Measurements from ENCODE around the gene THY1.
"Not testable (repeated sequence)": the region's sequence is repeated elsewhere in the genome, so short reads cannot be mapped to it uniquely, and the experiment has no call there.

THY1 gene

DNA sequence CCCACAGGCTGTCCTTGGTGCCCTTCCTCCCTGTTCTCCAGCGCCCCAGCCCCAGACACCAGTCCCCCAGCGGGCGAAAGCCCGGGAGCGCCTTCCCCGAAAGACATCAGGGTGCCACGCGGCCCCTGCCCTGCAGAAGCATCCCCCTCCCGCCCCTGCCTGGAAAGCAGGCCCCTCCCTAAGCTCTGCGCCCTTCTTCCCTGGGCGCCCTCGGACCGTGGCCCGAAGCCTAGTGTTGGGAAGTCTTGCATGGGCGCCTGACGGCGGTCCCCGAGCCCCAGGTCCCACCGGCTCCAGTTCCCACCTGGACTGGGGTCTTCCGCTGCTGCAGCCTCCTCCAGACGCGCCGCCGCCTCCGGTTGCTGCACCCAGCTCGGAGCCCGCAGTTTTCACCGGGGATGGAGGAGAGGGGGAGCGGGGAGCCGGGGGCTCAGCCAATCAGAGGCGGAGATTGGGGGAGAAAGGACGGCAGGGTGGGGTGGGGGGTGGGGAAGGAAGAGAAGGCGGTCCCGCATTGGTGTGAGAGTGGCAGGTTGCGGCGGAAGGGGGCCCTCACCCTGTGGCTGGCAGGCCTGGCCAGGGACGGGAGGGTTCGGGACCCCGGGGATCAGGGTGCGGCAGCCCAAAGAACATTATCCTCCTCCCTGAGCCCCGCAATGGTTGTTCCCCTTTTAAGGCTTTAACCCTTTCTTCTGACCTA, at the start of gene THY1:
Gene THY1 (minus strand): TSS at position 364 of the 700 bp plus-strand sequence. CDS start 2,267 bp downstream, outside the sequence.
- DNase-seq = no peak

DNA sequence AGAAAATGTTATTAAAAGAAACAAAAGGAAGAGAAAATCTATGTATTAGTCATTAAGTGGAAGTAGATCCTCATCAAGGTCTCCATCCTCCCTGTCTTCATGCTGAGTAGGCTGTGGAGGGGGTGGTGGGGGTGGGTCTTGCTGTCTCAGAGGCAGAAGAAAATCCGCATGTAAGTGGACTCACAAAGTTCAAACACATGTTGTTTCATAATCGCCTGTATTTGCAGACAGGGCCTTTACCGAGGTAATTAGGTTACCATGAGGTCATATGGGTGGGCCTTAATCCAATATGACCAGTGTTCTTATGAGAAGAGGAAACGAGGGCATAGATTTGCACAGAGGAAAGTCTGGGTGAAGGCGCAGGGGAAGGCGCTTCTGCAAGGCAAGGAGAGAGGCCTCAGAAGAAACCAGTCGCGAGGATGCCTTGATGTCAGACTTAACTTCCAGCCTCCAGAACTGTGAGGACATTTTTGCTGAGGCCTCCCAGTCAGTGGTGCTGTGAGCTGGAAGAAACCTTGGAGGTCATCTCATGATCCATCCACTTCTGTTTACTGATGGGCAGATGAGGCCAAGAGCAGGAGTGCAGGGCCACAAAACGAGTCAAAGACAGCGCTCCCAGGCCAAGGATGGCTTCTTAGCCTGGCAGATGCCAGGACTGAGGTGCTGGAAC, 49.3 kb upstream of the THY1 start:
- DNase-seq = no peak

DNA sequence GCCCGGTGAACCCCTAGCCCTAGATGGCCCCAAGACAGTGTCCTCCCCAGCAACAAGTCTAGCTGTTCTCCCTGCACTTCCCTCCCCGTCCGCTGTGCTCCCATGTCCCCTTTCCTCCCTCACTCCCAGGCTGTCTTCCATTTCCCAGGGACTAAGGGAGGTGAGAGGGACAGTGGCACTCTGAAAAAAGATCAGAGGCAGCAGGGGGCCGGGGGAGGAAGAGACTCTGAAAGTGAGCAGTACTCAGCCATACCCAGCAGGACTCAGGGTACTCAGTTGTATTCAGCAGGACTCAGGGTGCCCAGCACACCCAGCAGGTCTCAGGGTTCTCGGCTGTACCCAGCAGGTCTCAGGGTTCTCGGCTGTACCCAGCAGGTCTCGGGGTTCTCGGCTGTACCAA, 48.4 kb upstream of the THY1 start:
- DNase-seq = no peak

DNA sequence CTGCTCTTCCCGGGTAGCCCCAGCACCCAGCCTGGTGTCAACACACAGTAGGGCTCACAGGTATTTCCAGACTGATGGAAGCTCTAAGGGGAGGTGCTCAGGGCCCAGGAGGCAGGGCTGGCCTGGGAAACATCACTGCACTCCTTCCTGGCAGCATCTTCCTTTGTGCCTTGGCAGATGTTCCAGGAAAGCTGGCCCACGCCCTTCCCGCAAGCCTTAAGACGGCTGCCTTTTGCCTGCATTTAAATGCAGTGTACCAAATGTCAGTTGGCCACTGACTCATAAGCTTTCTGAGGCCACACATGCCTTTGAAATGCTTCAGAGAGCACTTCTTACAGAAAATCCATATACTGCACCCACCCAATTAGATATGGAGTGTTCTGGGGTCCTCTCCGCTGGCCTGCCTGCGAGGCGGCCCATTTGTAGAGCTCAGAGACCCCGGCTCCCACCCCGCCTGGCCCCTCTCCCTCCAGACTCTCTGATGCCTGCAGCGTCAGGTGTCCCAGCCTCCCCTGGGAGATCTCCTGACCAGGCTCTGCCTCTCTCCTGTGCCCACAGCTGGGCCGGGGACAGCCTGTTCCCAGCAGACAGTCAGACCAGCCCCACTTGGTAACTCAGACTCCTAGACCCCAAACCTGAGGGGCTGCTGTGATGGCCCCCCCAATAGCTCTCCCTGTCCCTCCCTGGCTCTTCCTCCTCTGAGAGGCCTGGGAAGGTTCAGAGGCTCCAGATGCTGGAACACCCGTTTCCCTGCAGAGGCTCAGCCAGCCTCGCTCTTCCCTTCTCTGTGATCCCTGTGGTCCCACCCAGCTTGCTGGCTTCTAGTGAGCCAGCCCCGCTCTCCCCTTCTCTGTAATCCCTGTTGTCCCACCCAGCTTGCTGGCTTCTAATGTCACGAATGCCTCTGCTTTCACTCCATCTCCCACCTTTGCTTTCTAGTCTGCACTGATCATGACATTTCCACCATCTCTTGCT, 47.6 kb upstream of the THY1 start:
- no peak for DNase-seq

DNA sequence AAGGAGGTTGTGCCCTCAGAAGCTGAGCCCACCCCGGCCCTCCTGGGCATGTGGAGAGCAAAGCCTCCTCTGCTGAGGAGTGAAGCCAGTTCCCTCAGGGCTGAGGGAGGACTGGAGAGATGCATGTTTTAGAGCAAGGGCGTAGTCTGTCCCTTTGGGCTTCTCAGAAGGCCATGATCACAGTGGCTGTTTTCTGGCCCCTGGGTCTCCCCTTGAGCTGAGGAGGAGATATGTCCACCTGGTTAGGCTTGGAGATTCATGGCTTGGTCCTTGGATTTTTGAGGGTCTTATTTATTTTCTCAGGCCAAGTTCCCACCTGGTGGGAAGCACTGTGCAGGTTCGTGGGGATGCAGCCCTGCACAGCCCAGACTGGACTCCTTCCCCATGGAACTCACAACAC, 46.5 kb upstream of the THY1 start:
- no peak for DNase-seq

DNA sequence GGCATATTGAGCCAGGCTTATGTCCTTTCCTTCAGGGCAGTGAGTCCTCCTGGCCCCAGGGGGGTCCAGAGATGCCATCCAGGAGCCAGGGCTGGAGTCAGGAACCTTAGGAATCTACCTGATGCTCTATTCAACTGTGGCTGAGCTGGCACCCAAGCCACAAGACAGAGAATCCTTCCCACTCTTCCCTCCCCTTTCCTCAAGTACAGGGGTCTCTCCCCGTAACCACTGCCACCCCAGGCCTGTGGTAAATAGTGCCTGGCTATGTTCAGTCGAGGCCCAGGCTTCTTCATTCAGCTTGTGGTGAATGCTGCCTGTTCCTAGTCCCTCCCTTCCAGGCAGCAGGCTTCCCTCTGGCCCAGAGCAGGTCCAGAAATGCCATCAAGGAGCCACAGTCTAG, 45.5 kb upstream of the THY1 start:
- no peak for DNase-seq

DNA sequence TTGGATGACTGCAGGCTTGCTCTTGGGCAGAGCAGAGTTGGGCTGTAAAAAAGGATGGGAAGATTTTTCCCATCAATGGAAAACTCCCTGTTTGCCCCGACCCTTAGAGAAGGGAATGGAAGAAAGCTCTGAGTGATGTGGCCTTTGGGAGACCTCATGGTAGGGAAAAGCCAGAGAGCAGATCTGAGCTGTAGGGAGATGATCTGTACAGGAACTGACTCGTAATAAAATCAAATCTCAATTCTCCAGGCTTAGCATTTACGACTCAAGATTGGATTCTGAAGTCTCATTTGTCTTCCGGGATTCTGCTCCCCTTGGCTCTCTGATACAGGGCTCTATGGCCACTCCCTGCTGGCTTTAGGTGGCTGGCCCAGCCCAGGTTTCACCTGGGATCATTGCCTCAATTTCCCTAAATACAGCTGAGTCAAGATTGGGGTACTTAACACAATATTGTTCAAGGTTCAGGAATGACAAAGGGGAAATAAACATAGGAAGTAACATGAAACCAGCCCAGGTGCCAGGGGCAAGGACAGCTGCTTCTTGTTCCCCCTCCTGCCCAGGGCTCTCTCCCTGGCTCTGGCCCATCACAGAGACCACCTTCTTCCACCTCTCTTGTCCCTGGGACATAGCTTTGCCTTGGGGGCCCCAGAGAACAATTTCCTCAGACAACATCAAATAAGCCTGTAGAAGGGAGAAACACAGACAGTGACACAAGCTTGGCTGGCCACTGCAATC, 38.4 kb upstream of the THY1 start:
- DNase-seq = no peak

DNA sequence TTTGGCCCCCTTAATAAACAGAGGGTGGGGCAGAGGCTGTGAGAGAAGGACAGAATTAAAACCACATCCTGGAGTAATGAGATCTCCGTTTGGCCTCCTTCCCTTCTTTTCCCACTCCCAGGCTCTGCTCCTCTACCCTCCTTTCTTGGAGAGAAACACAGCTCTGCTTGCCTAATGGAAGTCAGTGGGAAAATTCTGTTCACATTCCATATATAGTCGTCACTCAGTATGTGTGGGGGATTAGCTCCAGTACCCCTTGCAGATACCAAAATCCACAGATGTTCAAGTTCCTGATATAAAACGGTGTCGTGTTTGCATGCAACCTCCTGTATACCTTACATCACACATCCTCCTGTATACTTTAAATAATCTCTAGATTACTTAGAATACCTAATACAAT, 37.6 kb upstream of the THY1 start:
- DNase-seq = no peak

DNA sequence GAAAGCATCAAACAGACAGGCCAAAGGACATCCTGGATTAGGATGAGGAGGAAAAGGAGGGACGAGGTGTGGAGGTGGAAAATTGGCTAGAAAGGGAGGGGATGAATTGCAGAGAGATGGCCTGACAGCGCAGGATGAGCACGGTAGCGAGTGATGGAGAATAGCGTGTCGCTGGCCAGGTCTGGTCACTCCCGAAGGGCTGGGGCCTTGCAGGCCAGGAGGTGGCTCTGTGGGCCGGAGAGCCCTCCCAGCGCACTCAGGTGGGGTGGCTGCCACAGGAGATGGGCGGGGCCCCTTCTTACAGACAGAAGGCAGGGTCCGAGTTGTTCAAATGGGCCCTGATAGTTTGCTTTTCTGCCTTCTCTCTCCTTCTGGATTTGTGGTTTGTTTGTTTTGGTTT, 37.1 kb upstream of the THY1 start:
- no peak for DNase-seq

DNA sequence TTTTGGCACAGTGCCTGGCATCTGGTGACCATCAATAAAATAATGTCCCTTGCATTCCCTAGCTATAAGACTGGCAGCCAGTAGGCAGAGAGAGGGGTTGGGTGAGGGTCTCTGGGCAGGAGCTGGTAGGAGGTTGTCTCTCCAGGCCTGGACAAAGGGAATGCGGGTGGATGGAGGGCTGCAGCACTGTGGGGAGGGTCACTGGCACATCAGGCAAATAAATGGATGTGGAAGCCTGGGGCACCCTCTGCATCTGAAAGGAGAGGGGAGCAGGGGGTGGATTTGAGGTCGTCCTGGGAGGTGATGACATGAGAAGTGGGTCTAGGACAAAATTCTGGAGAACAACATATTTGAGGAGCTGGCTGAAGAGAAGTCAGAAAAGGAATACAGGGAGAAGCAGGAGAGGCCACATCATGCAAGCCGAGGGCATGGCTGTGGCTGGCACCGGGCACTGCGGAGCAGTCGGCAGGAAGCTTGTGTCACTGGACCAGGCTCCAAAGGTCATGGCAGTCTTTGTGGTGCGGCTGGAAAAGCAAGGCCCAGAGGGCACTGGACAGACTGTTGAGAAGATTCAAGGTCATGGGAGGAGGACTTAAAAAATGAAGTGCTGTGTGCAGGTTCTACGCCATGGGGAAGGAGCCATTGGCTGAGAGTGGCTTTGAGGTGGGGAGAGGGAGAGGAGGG, 36.5 kb upstream of the THY1 start:
- no peak for DNase-seq

DNA sequence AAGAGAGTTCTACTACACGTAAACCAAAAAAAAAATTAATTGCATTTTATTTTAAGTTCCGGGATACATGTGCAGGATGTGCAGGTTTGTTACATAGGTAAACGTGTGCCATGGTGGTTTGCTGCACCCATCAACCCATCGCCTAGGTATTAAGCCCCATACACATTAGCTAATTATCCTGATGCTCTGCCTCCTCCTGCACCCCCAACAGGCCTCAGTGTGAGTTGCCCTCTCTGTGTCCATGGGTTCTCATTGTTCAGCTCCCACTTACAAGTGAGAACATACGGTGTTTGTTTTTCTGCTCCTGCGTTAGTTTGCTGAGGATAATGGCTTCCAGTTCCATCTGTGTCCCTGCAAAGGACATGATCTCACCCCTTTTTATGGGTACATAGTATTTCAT, 32.7 kb upstream of the THY1 start:
- not testable (repeated sequence) for DNase-seq

DNA sequence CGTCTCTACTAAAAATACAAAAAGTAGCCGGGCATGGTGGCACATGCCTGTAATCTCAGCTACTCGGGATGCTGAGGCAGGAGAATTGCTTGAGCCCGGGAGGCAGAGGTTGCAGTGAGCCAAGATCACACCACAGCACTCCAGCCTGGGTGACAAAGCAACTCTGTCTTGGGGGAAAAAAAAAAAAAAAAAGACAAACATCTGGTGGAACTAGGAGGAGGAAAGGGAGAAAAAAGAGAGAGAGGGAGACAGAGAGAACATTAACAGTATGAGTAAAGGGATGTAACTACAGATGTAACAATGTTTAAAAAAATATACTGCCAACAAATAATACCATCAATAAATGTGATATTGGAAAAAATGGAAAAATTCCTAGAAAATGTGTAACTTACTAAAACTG, 32.3 kb upstream of the THY1 start:
- DNase-seq = not testable (repeated sequence)

DNA sequence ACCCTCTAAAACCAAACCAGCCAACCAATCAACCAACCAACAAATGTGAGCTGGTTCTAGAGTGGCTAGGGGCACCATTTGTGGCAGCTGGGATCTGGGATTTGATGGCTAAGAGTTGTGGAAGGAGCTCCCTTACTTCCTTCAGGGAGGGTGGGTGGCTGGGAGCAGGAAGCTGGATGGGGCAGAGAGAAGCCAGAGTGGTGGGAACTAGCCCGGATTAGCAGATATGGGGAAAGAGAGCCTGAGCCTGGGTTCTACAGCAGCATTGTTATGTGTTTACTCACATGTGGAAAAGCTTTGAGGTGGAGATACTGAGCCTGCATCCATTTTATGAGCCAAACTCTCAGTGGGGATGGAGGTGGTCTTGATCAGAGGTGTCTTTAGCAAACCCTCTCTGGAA, 30.9 kb upstream of the THY1 start:
- no peak for DNase-seq

DNA sequence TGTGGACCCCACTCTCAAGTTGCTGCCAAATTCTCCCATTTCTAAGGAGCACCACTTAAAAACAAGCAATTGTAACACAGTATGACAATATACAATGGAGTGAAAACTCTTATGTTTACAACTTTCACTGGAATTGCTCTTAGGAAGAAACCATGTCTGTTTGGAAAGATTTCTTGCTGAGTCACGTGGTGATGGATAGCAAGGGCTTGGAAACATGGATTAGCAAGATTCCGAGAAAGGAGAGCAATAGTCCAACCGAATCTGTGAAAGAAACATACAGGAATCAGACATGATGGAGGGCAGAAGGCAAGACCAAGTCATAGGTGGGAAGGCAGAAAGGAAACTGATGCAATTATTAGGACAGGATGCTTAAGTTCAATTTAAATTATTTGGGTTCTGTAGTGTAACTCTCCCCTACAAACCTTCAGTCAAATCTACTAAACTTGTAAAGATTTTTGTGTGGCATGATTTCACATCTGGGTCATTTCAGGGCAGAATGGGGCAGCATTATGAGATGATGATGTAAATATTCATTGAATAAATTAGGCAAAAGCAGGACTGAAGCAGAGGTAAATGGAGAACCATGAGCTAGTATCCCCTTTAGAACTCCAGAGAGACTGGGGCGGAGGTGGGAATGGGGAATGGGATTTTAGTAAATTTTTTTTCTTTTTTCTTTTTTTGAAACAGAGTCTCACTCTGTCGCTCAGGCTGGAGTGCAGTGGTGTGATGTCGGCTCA, 27.8 kb upstream of the THY1 start:
- no peak for DNase-seq

DNA sequence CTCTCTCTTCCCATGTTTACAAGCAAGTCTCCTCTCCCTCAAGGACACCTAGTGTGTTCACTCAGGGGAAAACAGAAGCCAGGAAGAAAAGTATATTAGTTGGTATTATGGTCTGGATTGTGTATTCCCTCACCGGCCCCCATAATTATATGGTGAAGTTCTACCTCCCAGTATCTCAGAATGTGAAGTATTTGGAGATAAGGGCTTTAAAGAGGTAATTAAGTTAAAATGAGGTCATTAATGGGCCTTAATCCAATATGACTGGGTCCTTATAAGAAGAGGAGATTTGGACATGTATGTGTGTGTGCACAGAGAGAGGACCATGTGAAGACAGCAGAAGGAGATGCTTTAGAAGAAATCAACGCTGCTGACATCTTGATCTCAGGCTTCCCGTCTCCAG, 26.5 kb upstream of the THY1 start:
- no peak for DNase-seq

DNA sequence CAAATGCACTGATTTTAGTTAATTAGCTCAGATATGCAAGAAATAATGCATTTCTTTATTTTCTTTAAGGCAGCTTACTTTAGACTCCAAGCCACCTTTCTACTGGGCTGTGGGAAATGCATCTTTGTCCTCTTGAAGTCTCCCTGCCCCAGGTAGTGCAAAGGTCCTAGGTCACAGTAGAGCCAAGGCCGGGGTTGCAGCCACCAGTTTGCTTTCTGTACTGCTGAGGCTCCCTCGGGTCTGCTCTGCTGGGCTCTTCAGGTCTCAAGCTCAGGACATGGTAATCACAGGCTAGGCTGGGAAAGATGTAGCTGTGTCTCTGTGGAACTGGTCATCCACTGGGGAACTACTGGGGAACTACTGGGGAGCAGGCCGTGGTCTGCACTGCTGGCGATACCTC, 25.4 kb upstream of the THY1 start:
- DNase-seq = no peak

DNA sequence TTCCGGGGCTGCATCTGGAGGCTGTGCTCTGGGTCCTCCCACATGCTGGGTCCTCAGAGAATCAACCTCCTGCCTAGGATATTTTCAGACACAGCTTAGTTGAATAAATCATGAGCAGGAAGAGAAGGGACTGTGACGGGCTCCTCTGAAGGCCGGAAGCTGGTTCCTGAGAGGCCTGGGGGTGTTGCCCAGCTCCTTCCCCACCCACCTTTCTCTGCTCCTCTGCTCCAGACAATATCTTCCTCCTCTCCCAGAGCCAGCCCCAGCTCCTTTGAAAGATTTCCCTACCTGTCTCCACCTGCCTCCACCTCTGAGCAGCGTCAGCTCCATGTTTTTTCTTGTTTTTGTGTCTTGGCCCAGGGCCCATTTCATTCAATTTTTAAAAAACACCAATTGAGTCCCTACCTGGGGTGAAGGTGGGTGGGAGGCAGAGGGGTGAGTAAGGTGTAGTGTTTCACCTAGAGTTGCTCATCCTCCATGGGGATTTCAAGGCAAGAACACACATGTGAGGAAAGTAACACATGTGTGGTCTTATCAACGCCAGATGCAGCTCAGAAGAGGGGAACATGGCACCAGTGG, 24.8 kb upstream of the THY1 start:
- DNase-seq = no peak

DNA sequence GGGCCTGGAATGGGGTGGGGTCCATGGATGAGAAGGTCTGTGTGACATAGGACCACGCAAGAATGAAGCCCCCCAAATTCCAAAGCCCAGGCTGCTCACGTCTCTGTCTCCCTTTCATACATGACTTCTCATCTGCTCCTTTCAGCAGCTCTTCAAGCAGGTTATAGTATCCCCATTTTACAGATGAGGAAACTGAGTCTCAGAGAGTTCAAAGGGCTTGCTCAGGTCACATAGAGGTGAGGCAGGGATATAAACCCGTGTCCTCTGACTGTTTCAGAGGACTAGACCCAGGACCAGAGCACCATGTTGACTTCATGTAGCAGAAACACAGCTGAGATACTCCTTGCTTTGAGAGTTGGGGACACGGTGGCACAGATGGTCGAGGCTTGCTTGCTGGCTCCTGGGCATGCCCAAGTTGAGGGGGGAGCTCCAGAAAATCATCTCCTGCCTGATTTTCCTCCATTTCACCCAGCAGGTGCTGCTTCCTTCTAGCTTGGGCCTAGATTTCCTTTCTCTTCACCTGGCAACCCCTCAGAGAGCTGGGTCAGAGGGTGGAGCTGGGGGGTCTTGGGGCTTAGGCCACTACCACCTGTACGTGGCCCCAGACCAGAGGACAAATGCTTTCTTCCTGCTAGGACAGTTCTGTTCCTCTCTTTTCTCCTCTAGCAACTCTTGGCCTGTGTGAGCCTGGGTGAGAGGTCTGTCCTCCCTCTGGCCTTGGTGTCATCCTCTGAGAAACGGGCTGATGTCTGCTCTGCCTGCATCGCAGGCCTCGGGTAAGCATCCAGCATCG, 24.1 kb upstream of the THY1 start:
- no peak for DNase-seq

DNA sequence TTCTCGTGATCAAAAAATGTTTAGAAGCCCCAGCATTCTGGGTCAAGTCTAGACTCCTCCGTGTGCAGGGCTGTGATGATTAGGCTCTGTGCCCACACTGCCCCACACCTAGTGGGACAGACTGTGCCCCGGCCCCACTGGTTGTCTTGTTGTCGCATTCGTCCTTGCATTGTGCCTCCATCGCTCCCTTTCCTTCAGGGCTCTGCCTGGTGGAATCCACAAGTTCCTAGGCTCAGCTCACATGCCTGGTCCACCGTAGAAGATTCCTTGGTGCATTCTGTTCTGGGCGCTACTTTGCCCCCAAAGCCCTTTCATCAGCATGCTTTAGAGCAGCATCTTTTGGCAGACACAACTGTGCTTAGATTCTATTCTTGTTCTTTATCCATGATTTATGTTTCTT, 23.5 kb upstream of the THY1 start:
- no peak for DNase-seq

DNA sequence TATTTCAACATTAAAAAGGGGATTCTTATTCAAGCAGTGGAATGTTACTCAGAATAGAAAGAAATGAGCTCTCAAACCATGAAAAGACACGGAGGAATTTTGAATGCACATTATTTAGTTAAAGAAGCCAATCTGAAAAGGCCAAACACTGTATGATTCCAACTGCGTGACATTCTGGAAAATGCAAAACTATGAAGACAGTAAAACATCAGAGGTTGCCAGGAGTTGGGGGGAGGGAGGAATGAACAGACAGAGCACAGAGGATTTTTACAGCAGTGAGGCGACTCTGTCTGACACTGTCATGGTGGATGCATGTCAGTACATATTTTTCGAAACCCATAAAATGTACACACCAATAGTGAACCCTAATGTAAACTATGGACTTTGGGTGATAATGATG, 22.9 kb upstream of the THY1 start:
- DNase-seq = no peak
